Sciatic nerve (tissue), 2 donors: ENCODE measurements around the gene CHST1. TPM values are rescaled to one million over a fixed set of nuclear protein-coding genes. Genes with fewer than 3 reads are reported as not detected.
A peak's percentile ranks its signal among the peaks of the same experiment; 100 is the strongest.

Source experiments
- ATAC-seq: fragments of 200-7000 bp; cut with Tn5 transposase; one replicate; pipeline ENCODE4 v1.9.1; 2020; ENCODE audit warnings: mild to moderate bottlenecking, moderate library complexity
- DNase-seq: peaks from one replicate; pipeline ENCODE4 v3.0.0-alpha.2; 2020; ENCODE audit warnings: low spot score
- intact Hi-C: fragments of 100-400 bp; cut with DNase I; formaldehyde crosslinking; loops from one replicate; pipeline ENCODE4 v1.14.2; 2022
- microRNA-seq: library from miRNA; unstranded; fragments of <30 nt; microRNA quantifications from one replicate; pipeline ENCODE4 v1.2.0, GENCODE V29; 2020
- total RNA-seq: library from RNA; stranded (reverse); fragmentation: NEBNext Ultra II Directional; extraction: Animal tissue kit (Norgen Biotek cat#: 25700); gene quantifications from one replicate; pipeline ENCODE4 v1.2.1, GENCODE V29; 2021
- donor health status: DM: no; HTN: no; CAD: no.
- donor health status: DM: no; HTN: no; CAD: no.

Gene CHST1
- total RNA-seq, 1 donor from 2014 or later, result 2.1 TPM

DNA sequence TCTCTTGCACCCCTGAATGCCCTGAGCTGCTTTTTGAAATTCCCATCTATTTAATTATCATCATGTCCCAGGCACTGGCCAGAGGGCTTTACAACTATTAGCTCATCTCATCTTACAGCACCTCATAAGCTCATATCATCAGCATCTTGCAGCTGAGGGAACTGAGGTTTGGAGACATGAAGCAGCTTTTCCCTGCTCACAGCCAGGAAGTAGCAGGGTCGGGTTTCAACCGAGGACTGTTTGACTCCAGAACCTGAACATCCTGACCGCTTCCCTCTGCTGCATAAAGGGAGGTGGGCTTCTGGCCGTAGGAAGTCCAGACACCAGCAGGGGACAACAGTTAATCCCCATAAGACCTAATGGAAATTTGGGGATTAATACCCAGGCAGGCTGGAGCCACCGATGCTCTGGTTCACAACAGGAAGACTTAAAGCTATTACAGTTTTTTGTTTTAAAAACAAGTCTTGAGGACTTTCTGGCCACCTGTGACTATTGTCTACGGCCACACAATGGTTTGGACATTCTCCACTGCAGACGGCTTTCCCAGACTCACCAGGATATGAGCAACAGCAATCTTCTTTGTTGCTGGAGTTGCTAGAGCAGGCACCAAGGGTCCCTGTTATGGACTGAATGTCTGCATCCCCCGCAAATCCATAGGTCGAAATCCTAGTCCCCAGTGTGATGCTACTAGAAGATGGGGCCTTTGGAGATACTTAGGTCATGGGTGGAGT lies 47.4 kb downstream of the CHST1 start:
- intact Hi-C loops, result no loop called here
- DNase-seq (no peak), ATAC-seq (no peak)

GRCh38 chr11:45616802-45617549 lies 48.4 kb downstream of the CHST1 start:
- DNase-seq (no peak), ATAC-seq (no peak)
- intact Hi-C loops, result no loop called here

DNA sequence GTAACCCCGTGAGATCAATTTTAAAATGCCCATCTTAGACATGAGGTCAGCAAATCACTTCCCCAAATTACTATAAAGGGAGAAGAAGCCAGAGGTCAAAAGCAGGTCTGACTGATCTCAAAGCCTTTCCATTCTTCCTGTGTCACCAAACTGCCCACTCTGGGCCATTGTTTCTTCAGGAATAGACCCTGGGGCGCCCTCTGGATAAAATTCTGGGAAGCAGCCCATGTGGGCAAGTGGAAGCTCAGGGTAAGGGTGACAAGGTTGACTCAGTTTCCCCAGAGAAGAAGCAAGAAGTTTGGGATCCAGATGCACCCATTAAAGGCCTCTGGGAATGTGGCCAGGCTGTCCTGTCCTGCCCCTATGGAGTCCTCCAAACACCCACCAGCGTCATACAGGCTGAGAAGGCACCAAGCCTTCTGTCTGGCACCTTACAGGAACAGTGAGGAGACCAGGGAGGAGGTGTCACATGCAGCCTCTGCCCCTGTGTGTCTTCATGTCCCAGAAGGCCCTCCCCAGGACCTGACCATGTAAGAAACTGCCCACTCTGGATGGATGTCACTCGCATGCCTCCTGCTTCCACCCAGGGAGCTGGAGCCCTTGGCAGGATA lies 50.1 kb downstream of the CHST1 start:
- ATAC-seq (no peak), DNase-seq (no peak)
- intact Hi-C loops, result no loop called here

DNA sequence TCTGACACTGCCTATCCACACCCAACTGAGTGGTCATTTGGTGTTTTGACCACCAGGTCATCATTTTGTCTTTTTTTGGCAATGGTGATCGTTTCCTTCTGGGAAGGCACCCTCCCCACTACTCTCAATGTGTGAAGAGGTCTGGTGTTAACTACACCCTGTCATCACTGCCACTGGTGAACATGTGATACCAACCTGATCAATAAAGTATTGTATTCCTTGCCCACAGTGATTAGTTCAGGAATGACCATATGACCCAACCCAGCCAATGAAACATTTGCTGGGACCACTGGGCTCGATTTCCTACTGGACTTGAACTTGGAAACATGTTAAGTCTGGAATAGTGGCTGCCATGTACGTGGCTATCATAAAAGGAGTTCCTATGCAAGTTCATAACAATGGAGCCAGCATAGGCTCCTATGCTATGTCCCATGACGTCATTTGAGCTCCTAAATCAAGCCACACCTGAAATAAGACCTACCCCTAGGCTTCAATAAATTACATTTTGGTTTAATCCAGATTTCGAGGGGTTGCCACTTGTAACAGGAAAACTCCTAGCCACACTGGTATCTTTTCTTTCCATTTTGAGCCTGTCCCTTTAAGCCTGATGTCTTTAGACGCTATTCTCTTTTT lies 51.1 kb downstream of the CHST1 start:
- DNase-seq (no peak), ATAC-seq (no peak)
- intact Hi-C loops, result no loop called here

DNA sequence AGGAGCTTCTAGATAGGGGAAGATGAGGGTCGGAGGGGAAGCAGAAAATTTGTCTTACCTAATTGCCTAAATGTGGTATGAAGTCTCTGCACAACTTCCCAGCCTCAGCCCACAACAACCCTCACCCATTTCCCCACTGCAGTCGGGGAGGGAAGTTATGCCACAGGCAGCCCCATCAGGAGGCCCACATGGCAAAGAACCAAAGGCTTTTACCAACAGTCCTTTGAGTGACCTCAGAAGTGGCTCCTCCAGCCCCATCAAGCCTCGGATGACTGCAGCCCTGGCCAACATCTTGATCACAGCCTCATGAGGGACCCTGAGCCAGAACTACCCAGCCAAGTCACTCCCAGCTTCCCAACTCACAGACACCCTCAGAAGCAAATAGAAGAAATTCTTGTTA lies 54.8 kb downstream of the CHST1 start:
- ATAC-seq (no peak), DNase-seq (no peak)
- intact Hi-C loops, result no loop called here

DNA sequence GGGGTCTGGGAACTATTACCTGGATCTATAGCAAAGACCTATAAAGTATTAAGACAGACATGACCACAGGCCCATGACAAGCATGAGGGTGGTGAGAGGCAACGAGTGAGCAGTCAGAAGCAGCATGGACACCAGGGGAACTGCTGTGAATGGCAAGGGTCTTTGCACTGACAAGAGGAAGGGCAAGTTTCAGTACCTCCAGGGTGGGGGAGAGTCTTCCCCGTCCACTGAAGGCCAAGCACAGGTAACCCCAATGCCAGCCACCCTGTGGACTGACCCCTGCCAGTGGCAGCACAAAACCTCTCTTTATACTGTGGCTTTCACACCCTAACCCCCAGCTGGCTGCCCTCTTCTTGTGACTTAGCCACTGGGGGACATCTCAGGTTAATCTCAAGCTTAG lies 55.5 kb downstream of the CHST1 start:
- DNase-seq (no peak), ATAC-seq (no peak)
- intact Hi-C loops, result no loop called here

- ATAC-seq, result no peak
- no peak for DNase-seq
- intact Hi-C loops, result no loop called here
Observed at GRCh38 chr11:45609337-45609736, 56.1 kb downstream of the CHST1 start.

- no peak for ATAC-seq
- DNase-seq, result no peak
- intact Hi-C loops, result no loop called here
Observed at GRCh38 chr11:45607995-45608394, 57.4 kb downstream of the CHST1 start.

DNA sequence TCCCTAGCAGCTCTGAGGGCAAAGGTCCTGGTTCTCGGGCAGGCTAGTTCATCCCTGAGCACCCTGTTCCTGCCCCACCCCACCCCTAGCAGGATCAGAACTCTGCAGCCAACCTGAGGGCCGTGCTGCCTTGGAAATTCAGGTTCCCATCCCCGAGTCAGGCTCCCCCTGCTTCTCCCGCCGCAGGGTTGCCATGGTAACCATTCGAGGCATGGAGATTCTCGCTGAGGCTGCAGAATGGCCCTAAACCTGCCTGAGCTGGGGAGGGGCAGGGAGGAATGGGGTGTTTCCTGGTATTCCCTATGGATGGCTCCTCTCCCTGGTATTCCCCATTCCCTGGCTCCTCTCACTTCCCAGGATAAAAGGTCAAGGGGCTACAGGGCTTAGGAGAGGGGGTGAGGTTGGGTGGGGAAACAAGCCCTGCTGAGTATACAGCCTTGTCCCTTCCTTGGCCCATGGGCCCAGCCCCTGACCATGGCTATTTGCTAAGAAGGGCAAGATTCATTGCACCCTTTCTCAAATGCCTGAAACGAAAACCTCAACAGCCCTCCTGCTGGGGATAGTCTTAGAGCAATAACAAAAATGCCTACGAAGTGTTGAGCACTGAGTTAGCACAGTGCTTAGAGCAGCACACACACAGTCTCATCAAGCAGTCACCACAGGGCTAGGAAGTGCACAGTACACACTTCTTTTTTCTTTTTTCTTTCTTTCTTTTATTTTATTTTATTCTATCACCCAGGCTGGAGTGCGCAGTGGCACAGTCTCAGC lies 58.7 kb downstream of the CHST1 start:
- ATAC-seq, result no peak
- intact Hi-C loops, result no loop called here
- no peak for DNase-seq

DNA sequence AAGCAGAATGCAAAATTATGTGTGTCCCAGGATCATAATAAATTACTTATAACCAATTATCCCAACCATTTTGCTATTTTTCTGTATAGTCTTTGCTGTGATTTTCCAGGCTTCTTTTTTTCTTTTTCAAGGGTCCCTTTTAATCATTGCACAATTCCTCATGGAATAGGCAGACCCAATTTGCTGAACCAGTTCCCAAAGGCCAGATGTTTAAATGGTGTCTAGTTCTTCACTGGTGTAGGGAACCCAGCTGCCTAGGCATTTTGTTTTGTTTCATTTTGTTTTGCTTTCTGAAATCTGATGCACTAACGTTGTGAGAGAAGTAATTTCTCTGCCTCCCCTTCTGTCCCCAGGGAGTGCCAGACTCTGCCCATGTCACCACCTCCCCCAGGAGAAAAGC lies 60.4 kb downstream of the CHST1 start:
- intact Hi-C loops, result no loop called here
- DNase-seq (no peak), ATAC-seq (no peak)

DNA sequence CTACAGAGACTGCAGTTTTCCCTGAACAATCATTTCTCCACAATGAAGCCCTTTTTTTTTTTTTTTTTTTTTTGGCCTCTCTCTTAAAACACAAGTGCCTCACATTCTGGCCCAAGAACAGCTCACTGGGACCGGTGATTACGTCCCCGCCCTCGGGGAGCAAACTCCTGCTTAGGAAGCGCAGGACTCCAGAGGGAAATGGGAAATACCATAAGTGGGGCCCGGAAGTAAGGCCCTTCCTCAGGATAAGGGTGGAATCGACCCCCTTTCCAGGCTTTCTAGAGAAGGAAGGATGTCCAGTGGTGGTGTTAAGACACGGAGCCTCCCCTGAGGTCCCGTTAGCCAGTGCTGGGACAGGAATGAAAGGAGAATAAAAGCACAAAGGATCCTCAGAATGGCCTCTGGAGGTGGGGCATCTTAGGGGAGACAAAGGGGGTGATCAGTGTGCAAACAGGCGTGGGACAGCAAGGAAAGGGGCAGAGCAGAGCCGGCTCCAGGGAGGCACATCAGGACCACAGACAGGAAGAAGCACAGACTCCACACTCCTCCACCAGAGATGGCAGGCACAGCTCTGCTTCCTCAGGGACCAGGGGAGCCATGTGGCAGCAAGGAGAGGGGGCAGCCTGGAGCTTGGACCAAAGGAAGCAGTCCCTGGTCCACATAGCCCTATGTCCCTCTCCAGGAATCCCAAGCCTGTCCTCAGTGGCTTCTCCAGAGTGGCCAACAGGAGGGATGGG lies 61.3 kb downstream of the CHST1 start:
- intact Hi-C loops, result no loop called here
- no peak for DNase-seq
- no peak for ATAC-seq

DNA sequence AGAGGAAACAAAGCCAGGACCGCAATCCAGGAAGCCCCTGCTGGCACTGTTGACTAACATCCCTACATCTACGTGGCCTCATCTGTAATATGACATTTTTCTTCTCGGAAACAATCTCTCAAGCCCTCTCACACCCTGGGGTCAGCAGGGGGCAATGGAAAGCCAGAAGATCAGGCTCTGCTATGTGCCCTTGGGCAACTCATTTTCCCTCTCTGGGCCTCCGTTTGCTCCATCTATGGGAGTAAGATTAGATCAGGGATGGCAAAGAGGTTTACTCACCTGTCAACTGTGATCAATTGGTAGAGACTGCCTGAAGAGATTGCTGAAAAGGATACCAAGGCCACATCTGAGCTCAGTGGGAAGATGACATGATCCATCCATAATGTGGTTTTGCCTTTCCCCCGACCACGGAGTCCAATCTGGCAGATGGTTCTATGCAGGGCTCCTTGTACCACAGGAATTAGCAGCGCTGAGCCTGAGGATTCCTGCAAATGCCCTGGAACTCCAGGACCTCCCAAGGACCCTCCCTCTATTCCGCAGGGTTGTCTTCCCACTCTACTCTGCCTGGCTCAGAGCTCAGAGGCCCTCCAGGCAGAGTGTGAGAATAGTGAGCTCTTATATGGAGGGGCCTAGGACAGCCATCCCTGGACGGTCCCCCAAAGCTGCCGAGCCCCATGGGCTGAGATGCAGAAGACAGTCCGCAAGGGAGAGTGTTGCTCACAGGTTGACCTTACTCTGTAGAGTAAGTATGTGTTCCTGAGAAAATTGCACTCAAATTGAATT lies 66.1 kb downstream of the CHST1 start:
- intact Hi-C loops, result no loop called here
- DNase-seq (peak; percentile 21), ATAC-seq (no peak)

Small RNA genes within 50 kb of the gene (microRNA-seq; reads per million reads assigned to microRNA genes)
- not detected for gene MIR7154

Other genes with a start within 250 kb of the CHST1 start
- gene SLC35C1, start 139.5 kb upstream of the CHST1 start, total RNA-seq, result 12.0 TPM
- 74.2 TPM for gene CRY2, start 181.9 kb upstream of the CHST1 start, total RNA-seq
- gene MAPK8IP1, start 220.0 kb upstream of the CHST1 start, total RNA-seq, result 285 TPM
- gene FREY1, start 241.6 kb upstream of the CHST1 start, total RNA-seq, result not detected